Measurements from ENCODE around the gene TTC34. TPM values are rescaled to one million over a fixed set of nuclear protein-coding genes. Genes with fewer than 3 reads are reported as not detected.
"Not testable (repeated sequence)": the region's sequence is repeated elsewhere in the genome, so short reads cannot be mapped to it uniquely, and the experiment has no call there.

The TTC34 gene
- total RNA-seq, 1 donor from 2014 or later, result 1.8 TPM

DNA sequence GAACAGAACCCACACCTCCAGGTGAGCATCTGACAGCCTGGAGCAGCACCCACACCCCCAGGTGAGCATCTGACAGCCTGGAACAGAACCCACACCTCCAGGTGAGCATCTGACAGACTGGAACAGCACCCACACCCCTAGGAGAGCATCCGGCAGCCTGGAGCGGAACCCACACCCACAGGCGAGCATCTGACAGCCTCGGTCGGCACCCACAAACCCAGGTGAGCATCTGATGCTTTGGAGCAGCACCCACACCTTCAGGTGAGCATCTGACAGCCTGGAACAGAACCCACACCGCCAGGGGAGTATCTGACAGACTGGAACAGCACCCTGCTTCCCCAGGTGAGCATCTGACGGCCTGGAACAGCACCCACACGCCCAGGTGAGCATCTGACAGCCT lies 52.9 kb downstream of the TTC34 start:
- H3K27me3 Mint-ChIP-seq (ENCODE audit: insufficient read depth); H3K4me3 Mint-ChIP-seq; H3K27ac Mint-ChIP-seq; H3K4me1 Mint-ChIP-seq (ENCODE audit: low read depth); H3K9me3 Mint-ChIP-seq; DNase-seq (ENCODE audit: low spot score); intact Hi-C loops (cut with micrococcal nuclease); H3K36me3 Mint-ChIP-seq (ENCODE audit: low read depth): not testable (repeated sequence)

GRCh38 chr1:2694796-2695195 lies 106.7 kb downstream of the TTC34 start:
- H3K4me3 Mint-ChIP-seq; H3K27me3 Mint-ChIP-seq (ENCODE audit: insufficient read depth); H3K9me3 Mint-ChIP-seq; DNase-seq (ENCODE audit: low spot score); H3K27ac Mint-ChIP-seq; intact Hi-C loops (cut with micrococcal nuclease); H3K4me1 Mint-ChIP-seq (ENCODE audit: low read depth); H3K36me3 Mint-ChIP-seq (ENCODE audit: low read depth): not testable (repeated sequence)

DNA sequence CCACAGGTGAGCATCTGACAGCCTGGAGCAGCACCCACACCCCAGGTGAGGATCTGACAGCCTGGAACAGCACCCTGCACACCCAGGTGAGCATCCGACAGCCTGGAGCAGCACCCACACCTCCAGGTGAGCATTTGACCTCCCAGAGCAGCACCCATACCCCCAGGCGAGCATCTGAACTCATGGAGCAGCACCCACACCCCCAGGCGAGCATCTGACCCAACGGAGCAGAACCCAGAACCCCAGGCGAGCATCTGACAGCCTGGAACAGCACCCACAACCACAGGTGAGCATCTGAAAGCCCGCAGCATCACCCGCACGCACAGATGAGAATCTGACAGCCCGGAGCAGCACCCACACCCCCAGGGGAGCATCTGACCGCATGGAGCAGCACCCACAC lies 111.3 kb downstream of the TTC34 start:
- H3K27me3 Mint-ChIP-seq (ENCODE audit: insufficient read depth); H3K4me3 Mint-ChIP-seq; H3K36me3 Mint-ChIP-seq (ENCODE audit: low read depth); H3K4me1 Mint-ChIP-seq (ENCODE audit: low read depth); H3K9me3 Mint-ChIP-seq; DNase-seq (ENCODE audit: low spot score); H3K27ac Mint-ChIP-seq; intact Hi-C loops (cut with micrococcal nuclease): not testable (repeated sequence)

DNA sequence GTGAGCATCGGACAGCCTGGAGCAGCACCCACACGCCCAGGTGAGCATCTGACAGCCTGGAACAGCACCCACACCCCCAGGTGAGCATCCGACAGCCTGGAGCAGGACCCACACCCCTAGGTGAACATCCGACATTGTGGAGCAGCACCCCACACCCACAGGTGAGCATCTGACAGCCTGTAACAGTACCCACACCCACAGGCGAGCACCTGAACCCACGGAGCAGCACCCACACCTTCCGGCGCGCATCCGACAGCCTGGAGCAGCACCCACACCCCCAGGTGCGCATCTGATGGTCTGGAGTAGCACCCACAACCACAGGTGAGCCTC lies 113.2 kb downstream of the TTC34 start:
- H3K27ac Mint-ChIP-seq; intact Hi-C loops (cut with micrococcal nuclease); H3K27me3 Mint-ChIP-seq (ENCODE audit: insufficient read depth); H3K4me3 Mint-ChIP-seq; H3K36me3 Mint-ChIP-seq (ENCODE audit: low read depth); H3K4me1 Mint-ChIP-seq (ENCODE audit: low read depth); DNase-seq (ENCODE audit: low spot score); H3K9me3 Mint-ChIP-seq: not testable (repeated sequence)

GRCh38 chr1:2687638-2688335 lies 113.7 kb downstream of the TTC34 start:
- H3K9me3 Mint-ChIP-seq; DNase-seq (ENCODE audit: low spot score); H3K36me3 Mint-ChIP-seq (ENCODE audit: low read depth); H3K4me3 Mint-ChIP-seq; H3K4me1 Mint-ChIP-seq (ENCODE audit: low read depth); H3K27me3 Mint-ChIP-seq (ENCODE audit: insufficient read depth); intact Hi-C loops (cut with micrococcal nuclease); H3K27ac Mint-ChIP-seq: not testable (repeated sequence)

DNA sequence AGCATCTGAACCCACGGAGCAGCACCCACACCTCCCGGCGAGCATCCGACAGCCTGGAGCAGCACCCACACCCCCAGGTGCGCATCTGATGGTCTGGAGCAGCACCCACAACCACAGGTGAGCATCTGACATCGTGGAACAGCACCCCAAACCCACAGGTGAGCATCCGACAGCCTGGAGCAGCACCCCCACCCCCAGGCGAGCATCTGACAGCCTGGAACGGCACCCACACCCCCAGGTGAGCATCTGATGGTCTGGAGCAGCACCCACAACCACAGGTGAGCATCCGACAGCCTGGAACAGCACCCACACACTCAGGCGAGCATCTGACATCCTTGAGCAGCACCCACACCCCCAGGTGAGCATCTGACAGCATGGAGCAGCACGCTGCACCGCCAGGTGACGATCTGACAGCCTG lies 114.3 kb downstream of the TTC34 start:
- H3K9me3 Mint-ChIP-seq; H3K27ac Mint-ChIP-seq; H3K27me3 Mint-ChIP-seq (ENCODE audit: insufficient read depth); intact Hi-C loops (cut with micrococcal nuclease); H3K4me1 Mint-ChIP-seq (ENCODE audit: low read depth); H3K36me3 Mint-ChIP-seq (ENCODE audit: low read depth); H3K4me3 Mint-ChIP-seq; DNase-seq (ENCODE audit: low spot score): not testable (repeated sequence)

DNA sequence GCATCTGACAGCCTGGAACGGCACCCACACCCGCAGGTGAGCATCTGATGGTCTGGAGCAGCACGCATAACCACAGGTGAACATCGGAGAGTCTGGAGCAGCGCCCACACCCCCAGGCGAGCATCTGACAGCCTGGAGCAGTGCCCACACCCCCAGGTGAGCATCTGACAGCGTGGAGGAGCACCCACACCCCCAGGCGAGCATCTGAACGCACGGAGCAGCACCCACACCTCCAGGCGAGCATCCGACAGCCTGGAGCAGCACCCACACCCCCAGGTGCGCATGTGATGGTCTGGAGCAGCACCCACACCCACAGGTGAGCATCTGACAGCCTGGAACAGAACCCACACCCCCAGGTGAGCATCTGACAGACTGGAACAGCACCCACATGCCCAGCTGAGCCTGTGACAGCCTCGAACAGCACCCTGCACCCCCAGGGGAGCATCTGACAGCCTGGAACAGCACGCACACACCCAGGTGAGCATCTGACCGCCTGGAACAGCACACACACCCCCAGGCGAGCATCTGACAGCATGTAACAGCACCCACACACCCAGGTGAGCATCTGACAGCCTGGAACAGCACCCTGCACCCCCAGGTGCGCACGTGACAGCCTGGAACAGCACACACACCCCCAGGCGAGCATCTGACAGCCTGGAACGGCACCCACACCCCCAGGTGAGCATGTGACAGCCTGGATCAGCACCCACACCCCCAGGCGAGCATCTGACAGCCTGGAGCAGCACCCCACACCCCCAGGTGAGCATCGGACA lies 115.2 kb downstream of the TTC34 start:
- DNase-seq (ENCODE audit: low spot score); H3K4me1 Mint-ChIP-seq (ENCODE audit: low read depth); H3K9me3 Mint-ChIP-seq; intact Hi-C loops (cut with micrococcal nuclease); H3K36me3 Mint-ChIP-seq (ENCODE audit: low read depth); H3K27ac Mint-ChIP-seq; H3K27me3 Mint-ChIP-seq (ENCODE audit: insufficient read depth); H3K4me3 Mint-ChIP-seq: not testable (repeated sequence)

DNA sequence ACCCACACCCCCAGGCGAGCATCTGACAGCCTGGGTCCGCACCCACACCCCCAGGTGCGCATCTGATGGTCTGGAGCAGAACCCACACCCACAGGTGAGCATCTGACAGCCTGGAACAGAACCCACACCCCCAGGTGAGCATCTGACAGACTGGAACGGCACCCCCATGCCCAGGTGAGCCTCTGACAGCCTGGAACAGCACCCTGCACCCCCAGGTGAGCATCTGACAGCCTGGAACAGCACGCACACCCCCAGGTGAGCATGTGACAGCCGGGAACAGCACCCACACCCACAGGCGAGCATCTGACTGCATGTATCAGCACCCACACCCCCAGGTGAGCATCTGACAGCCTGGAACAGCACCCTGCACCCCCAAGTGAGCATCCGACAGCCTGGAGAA lies 115.8 kb downstream of the TTC34 start:
- H3K4me1 Mint-ChIP-seq (ENCODE audit: low read depth); H3K27ac Mint-ChIP-seq; H3K9me3 Mint-ChIP-seq; H3K4me3 Mint-ChIP-seq; DNase-seq (ENCODE audit: low spot score); H3K36me3 Mint-ChIP-seq (ENCODE audit: low read depth); intact Hi-C loops (cut with micrococcal nuclease); H3K27me3 Mint-ChIP-seq (ENCODE audit: insufficient read depth): not testable (repeated sequence)

DNA sequence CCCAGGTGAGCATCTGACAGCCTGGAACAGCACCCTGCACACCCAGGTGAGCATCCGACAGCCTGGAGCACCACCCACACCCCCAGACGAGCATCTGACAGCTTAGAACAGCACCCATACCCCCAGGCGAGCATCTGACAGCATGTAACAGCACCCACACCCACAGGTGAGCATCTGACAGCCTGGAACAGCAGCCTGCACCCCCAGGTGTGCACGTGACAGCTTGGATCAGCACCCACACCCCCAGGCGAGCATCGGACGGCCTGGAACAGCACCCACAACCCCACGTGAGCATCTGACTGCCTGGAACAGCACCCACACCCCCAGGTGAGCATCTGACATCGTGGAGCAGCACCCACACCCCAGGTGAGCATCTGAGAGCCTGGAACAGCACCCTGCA lies 116.6 kb downstream of the TTC34 start:
- H3K27ac Mint-ChIP-seq; H3K27me3 Mint-ChIP-seq (ENCODE audit: insufficient read depth); H3K36me3 Mint-ChIP-seq (ENCODE audit: low read depth); H3K4me1 Mint-ChIP-seq (ENCODE audit: low read depth); DNase-seq (ENCODE audit: low spot score); H3K4me3 Mint-ChIP-seq; H3K9me3 Mint-ChIP-seq; intact Hi-C loops (cut with micrococcal nuclease): not testable (repeated sequence)

GRCh38 chr1:2684000-2684399 lies 117.5 kb downstream of the TTC34 start:
- H3K27me3 Mint-ChIP-seq (ENCODE audit: insufficient read depth); H3K9me3 Mint-ChIP-seq; intact Hi-C loops (cut with micrococcal nuclease); H3K36me3 Mint-ChIP-seq (ENCODE audit: low read depth); DNase-seq (ENCODE audit: low spot score); H3K4me1 Mint-ChIP-seq (ENCODE audit: low read depth); H3K27ac Mint-ChIP-seq; H3K4me3 Mint-ChIP-seq: not testable (repeated sequence)

GRCh38 chr1:2683321-2683741 lies 118.2 kb downstream of the TTC34 start:
- H3K27ac Mint-ChIP-seq; DNase-seq (ENCODE audit: low spot score); H3K4me1 Mint-ChIP-seq (ENCODE audit: low read depth); H3K4me3 Mint-ChIP-seq; H3K9me3 Mint-ChIP-seq; intact Hi-C loops (cut with micrococcal nuclease); H3K27me3 Mint-ChIP-seq (ENCODE audit: insufficient read depth); H3K36me3 Mint-ChIP-seq (ENCODE audit: low read depth): not testable (repeated sequence)

GRCh38 chr1:2682879-2683278 lies 118.6 kb downstream of the TTC34 start:
- intact Hi-C loops (cut with micrococcal nuclease); H3K4me1 Mint-ChIP-seq (ENCODE audit: low read depth); DNase-seq (ENCODE audit: low spot score); H3K27me3 Mint-ChIP-seq (ENCODE audit: insufficient read depth); H3K4me3 Mint-ChIP-seq; H3K36me3 Mint-ChIP-seq (ENCODE audit: low read depth); H3K27ac Mint-ChIP-seq; H3K9me3 Mint-ChIP-seq: not testable (repeated sequence)

DNA sequence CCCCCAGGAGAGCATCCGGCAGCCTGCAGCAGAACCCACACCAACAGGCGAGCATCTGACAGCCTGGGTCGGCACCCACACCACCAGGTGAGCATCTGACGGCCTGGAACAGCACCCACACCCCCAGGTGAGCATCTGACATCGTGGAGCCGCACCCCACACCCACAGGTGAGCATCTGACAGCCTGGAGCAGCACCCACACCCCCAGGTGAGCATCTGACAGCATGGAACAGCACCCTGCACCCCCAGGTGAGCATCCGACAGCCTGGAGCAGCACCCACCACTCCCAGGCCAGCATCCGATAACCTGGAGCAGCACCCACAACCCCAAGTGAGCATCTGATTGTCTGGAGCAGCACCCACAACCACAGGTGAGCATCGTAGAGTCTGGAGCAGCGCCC lies 124.8 kb downstream of the TTC34 start:
- H3K4me3 Mint-ChIP-seq; H3K27ac Mint-ChIP-seq; H3K9me3 Mint-ChIP-seq; DNase-seq (ENCODE audit: low spot score); H3K4me1 Mint-ChIP-seq (ENCODE audit: low read depth); intact Hi-C loops (cut with micrococcal nuclease); H3K36me3 Mint-ChIP-seq (ENCODE audit: low read depth); H3K27me3 Mint-ChIP-seq (ENCODE audit: insufficient read depth): not testable (repeated sequence)

DNA sequence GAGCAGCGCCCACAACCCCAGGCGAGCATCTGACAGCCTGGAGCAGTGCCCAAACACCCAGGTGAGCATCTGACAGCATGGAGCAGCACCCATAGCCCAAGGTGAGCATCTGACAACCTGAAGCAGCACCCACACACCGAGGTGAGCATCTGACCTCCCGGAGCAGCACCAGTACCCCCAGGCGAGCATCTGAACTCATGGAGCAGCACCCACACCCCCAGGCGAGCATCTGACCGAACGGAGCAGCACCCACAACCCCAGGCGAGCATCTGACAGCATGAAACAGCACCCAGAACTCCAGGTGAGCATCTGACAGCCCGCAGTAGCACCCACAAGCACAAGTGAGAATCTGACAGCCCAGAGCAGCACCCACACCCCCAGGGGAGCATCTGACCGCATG lies 129.8 kb downstream of the TTC34 start:
- H3K27me3 Mint-ChIP-seq (ENCODE audit: insufficient read depth); H3K4me3 Mint-ChIP-seq; intact Hi-C loops (cut with micrococcal nuclease); DNase-seq (ENCODE audit: low spot score); H3K36me3 Mint-ChIP-seq (ENCODE audit: low read depth); H3K9me3 Mint-ChIP-seq; H3K27ac Mint-ChIP-seq; H3K4me1 Mint-ChIP-seq (ENCODE audit: low read depth): not testable (repeated sequence)
